G401.6 (cell line): Measurements from ENCODE around the gene PLCZ1.
"Not testable (repeated sequence)": the region's sequence is repeated elsewhere in the genome, so short reads cannot be mapped to it uniquely, and the experiment has no call there.

Experiments
- FAIRE-seq: peaks from 2 replicates; lab custom pipeline; 2012; peaks lifted over from hg19 to GRCh38; lab: Jason Lieb, UNC

Gene PLCZ1, protein sequence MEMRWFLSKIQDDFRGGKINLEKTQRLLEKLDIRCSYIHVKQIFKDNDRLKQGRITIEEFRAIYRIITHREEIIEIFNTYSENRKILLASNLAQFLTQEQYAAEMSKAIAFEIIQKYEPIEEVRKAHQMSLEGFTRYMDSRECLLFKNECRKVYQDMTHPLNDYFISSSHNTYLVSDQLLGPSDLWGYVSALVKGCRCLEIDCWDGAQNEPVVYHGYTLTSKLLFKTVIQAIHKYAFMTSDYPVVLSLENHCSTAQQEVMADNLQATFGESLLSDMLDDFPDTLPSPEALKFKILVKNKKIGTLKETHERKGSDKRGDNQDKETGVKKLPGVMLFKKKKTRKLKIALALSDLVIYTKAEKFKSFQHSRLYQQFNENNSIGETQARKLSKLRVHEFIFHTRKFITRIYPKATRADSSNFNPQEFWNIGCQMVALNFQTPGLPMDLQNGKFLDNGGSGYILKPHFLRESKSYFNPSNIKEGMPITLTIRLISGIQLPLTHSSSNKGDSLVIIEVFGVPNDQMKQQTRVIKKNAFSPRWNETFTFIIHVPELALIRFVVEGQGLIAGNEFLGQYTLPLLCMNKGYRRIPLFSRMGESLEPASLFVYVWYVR

DNA sequence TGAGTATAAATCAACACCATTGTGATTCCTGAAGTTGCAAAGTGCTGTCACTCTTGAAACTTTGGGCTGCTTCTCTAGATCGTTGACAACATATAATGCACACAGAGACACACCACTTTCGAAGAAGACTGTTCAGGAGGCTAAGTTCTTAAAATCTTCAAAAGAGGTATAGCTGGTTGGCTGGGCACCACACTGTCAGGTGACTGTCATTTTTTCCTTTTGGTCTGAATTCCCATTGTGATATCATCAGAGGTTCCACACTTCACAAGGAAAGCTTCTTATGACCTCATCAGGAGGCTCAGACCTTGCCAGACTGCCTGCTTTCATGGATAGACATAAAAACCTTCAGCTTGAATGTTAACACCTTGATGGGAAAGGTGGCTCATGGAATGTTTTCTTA, at the start of gene PLCZ1, which contains the start of gene CAPZA3:
Gene PLCZ1, minus strand, starts transcription at position 194 of the 400 bp plus-strand sequence. CDS start 641 bp downstream, outside the sequence.
Gene CAPZA3, plus strand, starts transcription at position 301 of the 400 bp plus-strand sequence. CDS start 150 bp downstream, outside the sequence.
- FAIRE-seq, result no peak

DNA sequence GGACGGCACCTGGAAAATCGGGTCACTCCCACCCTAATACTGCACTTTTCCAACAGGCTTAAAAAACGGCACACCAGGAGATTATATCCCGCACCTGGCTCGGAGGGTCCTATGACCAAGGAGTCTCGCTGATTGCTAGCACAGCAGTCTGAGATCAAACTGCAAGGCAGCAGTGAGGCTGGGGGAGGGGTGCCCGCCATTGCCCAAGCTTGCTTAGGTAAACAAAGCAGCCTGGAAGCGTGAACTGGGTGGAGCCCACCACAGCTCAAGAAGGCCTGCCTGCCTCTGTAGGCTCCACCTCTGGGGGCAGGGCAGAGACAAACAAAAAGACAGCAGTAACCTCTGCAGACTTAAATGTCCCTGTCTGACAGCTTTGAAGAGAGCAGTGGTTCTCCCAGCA, 47.7 kb upstream of the PLCZ1 start:
- FAIRE-seq, result not testable (repeated sequence)

DNA sequence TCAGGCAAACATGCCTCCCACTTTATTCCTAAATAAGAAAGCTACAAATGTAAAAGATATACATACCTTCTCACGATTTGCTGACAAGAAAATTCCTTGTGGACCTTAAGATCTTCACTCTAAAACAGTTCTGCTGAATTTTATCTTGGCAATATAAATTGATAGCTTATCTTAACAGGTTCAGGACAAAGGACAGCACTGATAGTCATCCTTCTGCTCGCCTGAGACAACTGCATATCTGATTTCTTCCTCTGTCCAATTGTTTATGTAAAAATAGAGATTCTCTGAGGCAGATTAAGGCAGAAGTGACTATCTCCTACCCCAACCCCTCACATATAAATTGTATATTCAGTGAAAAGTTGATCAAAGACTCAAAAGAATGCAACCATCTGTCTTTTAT, 45.0 kb upstream of the PLCZ1 start:
- no peak for FAIRE-seq

DNA sequence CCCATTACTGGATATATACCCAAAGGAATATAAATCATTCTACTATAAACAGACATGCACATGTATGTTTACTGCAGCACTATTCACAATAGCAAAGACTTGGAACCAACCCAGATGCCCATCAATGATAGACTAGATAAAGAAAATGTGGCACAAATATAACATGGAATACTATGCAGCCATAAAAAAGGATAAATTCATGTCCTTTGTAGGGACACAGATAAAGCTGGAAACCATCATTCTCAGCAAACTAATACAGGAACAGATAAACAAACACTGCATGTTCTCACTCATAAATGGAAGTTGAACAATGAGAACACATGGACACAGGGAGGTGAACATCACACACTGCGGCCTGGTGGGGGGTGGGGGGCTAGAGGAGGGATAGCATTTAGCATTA, 28.7 kb upstream of the PLCZ1 start:
- FAIRE-seq, result not testable (repeated sequence)

DNA sequence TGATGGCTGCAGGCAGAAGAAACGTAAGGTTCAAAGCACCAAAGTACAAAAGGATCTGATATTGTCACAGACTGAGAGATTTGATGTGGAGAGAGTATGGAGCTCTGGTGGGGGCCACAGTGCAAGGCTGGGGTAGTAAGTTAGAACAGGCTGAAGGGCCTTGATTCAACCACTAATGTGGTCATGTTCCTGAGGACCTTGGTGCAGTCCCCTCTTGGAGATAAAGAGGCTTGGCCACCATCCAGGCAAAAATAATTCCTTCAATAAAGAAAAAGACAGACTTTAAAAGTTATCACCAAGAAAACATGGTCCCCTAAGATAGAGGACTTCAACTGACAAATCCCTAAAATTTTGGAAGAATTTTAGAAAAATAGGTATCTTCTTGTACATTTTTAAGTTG, 17.5 kb upstream of the PLCZ1 start:
- no peak for FAIRE-seq

DNA sequence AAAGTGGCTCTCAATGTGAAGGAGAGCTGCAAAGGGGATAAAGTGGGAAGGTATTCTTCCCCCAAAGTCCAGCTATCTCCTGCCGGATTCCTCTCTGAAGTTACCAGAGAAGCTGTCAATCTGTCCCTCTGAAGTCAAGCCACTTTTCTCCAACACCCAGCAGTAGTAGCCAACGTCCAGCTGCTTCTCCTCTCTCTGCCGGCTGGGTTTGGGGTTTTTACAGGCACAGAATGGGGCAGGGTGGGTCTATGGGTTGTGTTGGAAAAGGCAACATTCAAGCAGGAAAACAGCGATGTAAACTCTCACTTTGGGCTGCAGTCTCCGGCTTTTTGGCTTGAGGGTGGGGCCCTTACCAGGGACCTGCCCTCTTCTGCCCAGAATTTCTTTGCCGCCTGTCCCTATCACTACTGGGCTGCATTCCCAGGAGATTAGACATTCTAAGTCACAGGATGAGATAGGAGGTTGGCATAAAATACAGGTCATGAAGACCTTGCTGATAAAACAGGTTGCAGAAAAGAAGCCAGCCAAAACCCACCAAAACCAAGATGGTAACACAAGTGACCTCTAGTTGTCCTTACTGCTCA, 16.4 kb upstream of the PLCZ1 start:
- FAIRE-seq, result no peak

DNA sequence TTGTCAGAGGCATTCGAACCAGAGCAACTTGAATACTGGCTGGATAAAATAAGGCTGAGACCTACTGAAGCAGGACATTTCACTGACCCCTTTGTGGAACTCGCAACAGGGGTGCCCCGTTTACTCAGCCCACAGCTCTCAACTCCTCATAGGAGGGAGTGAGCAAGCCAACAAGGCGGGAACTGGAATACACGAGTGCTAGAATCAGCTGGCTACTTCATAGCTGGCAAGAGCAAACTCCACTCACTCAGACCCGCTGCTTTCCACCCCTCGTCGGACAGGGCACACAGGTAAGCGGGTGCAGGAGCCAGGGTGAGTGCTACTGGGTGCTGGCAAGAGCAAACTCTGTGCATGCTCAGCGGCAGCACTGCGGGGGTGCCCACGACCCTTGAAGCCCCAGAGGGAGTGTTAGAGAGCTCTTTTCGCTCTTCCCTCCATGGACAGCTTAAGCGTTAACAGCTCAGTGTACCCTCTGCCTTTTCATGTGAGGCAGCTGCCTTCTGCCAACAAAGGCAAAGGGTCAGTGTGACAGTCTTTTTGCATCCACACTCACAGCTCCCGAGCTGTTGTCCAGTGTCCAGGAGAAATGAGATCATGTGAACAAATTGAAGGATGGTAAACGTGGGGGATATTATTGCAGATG, 15.8 kb upstream of the PLCZ1 start:
- FAIRE-seq, result no peak

DNA sequence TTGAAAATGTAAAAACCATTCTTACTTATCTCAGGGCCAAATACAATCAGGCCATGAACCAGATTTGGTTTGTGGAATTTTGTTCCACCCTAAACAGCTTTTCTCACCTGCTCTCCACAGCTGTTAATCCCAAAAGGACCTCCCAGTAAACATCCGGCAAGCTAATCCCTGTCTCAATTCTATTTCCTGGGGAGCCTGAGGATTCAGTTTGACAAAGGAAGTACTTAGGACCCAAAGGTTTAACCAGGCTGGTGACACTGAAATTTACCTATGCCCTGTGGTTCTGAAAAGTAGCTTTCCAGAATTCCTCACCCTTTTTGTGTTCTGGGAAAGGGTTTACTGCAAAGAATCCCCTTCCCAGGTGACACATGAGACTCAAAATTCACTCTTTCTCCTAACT, 15.1 kb upstream of the PLCZ1 start:
- no peak for FAIRE-seq

DNA sequence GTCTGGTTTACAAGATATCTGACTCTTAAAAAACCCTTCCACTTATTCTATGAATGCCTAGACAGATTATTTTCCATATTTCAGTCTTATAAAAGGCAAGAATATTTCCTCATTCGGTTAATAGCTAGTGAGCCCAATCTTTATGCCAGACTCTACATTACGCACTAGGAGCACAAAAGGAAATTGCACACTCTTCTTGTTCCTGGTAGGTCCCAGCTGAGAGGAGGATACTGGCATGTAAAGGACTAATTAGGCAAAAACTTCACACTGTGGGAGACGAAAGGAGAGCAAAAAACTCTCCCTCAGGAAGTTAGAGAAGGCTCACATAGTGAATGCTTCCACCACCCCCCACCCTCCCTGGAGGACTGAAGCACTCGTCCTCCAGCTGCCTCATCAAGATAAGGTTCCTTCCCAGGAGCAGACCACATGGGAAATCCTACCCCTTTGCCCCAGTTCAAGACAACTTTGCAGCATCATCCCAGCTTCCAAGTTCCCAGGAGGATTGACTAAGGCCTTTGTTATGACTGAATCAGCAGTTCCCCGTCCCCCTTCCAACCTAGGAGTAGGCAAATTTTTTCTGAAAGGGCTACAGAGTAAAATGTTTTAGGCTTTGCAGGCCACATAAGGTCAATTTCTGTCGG, 14.6 kb upstream of the PLCZ1 start:
- FAIRE-seq, result no peak

DNA sequence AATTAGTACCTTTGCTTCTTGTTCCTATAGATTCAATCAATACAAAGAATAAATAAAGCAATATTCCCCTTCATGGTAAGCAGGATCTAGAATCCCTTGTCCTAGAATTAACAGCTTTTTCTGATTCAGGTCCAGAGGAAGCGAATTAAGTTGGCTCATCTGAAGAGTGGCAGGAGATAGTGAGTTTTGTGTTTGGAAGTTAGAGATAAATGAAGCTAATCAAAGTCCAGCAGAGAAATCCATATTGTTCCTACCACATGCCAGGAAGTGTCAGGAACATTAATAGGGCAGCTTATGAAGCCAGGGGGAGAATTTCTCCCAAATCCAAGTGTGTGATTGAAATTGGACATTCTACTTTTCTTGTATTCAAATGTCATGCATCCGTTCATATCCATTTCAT, 14.1 kb upstream of the PLCZ1 start:
- FAIRE-seq, result no peak

DNA sequence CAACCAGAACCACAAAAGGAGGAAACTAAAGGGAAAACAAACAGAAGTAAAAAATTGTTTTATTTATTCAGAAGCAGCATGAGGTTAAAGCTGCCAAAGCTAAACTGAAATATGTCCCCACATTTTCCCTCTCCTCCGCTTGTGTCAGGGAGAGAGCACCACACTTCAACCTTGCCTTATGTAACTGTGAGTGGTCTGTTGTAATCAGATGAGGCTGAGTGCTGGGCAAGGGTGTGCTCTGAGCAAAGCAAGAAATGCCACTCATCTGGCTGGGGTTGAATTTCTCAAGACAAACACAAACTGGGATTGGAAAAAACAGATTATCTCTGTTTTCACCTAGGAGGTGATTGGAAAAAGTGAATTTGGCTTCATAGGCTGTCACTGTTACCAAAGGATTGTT, 12.3 kb upstream of the PLCZ1 start:
- FAIRE-seq, result no peak

DNA sequence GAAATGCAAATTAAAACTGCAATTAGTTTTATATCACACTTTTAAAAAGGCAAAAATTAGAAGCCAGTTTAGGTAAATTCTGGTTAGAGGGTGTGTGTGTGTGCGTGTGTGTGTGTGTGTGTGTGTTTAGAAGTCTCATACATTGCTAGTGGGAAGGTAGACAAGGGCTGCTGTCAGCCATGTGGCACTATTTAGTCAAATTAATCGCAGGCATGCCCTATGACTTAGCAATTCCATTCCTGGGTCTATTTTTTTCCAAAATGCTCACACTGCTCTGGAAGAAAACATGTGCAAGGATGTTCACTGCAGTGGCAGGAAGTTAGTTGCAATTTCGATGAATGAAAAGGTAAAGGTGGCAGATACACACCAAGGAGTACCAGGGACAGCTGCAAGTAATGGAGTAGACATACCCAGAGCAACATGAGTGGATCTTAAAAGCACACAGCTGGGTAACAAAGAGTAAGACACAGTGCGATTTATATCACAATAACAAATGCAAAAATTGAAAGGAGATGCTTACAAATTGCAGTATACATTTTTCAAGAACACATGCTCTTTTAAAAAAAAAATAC, 11.7 kb upstream of the PLCZ1 start:
- no peak for FAIRE-seq

DNA sequence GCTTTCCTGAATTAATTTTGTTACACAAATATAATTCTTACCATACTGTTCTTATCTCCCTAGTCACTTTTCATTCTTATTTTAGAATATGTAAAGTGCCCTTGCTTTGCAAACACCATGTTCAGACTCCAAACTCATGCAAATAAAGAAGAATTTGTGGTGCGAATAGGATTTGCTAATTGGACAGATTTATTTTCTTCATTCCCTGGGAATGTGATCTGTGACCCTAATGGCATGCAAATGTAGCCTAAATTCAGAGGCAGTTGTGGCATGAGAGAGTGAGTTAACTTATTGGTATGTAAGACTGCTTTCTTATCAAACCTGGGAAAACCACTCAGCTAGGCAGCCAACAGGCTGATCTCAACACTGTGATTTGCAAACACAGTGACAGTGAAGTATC, 10.1 kb upstream of the PLCZ1 start:
- no peak for FAIRE-seq

DNA sequence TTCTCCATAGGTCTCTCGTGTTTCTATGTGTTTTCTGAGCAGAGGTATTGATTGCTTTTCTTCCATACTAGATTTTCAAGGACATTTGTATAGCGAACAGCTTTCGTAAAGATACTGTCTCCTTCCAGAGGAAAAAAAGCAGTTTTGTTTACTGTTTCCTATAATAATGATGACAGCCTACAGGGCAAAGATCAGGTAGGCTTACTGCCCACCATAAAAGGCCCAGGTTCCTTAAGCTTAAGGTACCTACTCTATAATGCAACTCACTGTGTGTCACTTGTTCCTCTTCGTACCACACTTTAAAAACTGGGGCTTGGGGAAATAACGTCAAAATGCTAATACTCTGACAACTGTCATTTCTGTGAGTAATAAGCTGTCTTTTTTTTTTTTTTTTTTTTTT, 6.7 kb downstream of the PLCZ1 start:
- FAIRE-seq, result no peak

DNA sequence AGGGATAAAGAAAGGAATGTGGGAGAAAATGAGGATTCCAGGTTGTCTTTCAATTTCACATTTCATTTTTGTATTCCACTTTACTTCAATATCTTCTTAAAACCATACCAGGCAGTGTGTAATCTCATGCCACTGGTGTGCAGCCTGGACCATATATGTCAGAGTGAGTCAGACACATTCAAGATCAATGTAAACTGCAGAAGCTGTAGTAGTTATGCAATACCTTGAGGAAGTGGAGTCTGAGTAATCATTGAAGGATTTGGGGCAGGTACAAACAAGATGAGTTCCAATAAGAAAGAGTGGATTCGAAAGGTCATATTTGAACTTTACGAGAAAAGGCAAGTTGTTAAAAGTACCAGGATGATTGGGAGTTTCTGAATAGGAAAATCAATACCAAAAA, 14.1 kb downstream of the PLCZ1 start:
- no peak for FAIRE-seq

DNA sequence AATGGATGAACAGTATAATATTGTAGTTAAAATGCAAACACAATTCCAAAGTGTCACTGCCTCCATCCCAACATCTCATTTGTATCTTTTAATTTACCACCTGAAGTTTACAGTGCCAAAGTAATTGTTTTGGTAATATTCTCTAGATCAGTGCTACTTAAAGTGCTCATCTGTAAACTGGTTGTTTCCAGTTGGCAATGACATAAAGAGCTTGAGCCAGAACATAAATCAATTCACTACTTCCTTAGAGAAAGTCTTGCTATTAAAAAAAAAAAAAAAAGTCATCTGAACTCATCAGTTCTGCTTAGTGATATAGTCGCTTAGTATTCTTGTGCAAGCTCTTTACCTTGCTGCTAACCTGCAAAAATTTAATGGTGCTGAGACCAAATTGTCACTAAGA, 16.4 kb downstream of the PLCZ1 start:
- no peak for FAIRE-seq

DNA sequence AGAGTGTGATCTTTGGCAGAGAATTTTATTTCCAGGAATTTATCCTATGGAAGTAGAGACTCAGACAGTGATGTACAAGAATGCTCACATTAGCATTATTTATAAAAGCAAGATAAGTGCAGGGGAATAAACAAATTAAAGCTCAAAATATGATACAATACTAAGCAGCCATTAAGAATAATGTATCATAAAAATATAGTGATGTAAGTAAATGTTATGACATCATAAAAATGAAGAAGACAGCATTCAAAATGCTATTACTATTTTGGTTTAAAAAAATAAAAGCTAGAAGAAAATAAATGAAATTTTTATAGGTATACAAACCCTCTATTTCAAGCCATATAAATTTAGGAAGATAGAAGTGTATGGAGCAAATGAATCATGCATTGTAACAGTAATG, 17.1 kb downstream of the PLCZ1 start:
- no peak for FAIRE-seq

DNA sequence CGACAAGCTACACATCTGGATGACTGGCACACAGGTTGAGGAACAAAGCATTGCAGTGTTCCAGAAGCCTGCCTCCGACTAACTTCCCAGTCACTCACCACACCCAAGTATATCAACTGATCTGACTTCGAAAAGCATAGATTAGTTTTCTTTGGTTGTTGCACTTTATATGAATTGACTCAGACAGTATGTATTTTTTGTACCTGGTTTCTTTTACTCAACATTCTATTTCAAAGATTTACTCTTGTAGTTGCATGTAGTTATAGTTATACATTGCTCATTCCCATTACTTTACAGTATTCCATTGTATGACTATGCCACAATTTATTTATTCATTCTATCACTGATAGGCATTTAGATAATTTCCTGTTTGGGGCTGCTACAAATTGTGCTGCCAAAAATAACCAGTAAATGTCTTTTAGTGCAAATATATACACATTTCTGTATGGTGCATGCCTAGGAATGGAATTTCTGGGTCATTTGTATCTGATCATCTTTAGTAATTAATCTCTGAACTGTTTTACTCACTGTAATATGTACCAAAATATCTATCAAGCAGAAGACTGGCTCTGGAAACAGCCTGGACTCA, 17.8 kb downstream of the PLCZ1 start:
- FAIRE-seq, result no peak

DNA sequence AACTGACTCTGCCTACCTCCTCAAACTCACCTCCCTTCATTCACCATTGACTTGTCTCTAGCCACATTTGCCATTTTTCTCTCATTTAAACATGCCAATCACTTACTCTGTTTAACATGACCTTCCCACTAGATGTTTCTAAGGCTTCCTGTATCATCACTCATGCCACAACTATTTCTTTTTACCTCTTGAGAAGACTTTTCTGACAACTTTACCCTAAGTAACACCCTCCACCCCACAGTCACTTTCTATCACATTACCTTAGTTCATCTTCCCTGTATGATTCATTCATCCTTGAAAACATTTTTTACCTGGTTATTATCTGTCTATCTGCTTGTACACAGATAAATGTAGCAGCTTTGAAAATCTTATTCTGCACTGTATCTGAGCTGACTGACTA, 19.4 kb downstream of the PLCZ1 start:
- no peak for FAIRE-seq

DNA sequence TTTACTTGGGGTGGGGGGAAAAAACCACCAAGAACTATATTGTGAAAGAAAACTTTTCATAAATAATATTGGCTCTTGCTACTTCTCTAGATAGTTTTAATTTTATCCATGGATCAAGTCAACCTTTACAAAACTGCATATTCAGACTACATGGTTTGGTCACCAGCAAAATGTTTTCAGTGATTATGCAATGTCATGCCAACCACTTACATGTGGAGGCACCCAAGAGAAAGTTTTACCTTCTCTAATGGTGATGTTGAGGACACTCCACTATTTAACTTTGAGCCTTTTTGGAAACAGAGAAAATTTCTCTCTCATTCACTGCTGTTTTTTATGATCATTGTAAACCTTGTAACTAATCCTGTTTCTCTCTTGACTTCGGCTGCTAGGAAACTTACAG, 21.6 kb downstream of the PLCZ1 start:
- no peak for FAIRE-seq

DNA sequence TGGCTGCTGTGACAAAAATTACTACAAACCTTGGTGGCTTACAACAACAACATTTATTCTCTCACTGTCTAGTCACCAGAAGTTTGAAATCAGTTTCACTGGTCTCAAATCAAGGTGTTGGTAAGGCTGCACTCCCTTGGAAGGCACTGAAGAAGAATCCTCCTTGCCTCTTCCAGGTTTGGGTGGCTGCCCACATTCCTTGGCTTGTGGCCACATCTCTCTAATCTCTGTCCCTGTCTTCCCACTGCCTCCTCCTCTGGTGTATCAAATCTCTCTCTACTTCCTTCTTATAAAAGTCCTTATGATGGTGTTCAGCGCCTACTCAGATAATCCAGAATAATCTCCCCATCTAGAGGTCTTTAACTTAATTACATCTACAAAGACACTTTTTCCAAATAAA, 31.0 kb downstream of the PLCZ1 start:
- no peak for FAIRE-seq

DNA sequence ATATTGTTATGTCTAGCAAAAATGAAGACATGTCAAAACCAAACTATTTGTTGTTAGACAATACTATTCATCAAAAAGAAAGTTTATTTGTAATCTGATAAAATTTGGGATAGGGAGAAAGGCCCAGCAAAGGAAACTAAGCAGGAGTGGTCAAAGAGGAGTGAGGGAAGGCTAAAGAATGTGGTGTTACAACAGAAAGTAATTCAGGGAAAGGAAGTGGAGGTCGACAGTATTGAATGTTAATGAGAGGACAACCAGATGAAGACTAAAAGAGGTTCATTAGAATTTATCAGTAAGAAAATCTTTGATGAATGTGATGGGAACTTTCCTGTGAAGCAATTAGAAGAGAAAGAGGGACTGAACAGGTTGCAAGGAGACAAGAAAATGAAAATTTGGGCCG, 33.9 kb downstream of the PLCZ1 start:
- FAIRE-seq, result no peak
